LoVo (cell line): ENCODE results near the gene KRT32.
A peak's percentile ranks its signal among the peaks of the same experiment; 100 is the strongest.
"Not testable (repeated sequence)": the region's sequence is repeated elsewhere in the genome, so short reads cannot be mapped to it uniquely, and the experiment has no call there.

Experiments
- DNase-seq: peaks from one replicate; pipeline ENCODE4 v3.0.0-alpha.2; 2016; ENCODE audit warnings: low spot score

KRT32 gene

GRCh38 chr17:41464173-41464572 lies 3.0 kb downstream of the KRT32 start:
- DNase-seq: no peak

GRCh38 chr17:41463746-41464145 lies 3.4 kb downstream of the KRT32 start:
- no peak for DNase-seq

- no peak for DNase-seq
These were observed 4.5 kb downstream of the KRT32 start for GRCh38 chr17:41462705-41463104.

- no peak for DNase-seq
These were observed 9.5 kb downstream of the KRT32 start for GRCh38 chr17:41457676-41458075.

- DNase-seq: no peak
These were observed 11.0 kb downstream of the KRT32 start for GRCh38 chr17:41456204-41456603.

GRCh38 chr17:41455236-41455635 lies 11.9 kb downstream of the KRT32 start:
- no peak for DNase-seq

GRCh38 chr17:41453066-41453465 lies 14.1 kb downstream of the KRT32 start:
- DNase-seq: no peak

- DNase-seq: no peak
These were observed 14.9 kb downstream of the KRT32 start for GRCh38 chr17:41452281-41452680.

- peak; percentile 32 for DNase-seq
These were observed 15.9 kb downstream of the KRT32 start for GRCh38 chr17:41451154-41451728.

GRCh38 chr17:41449008-41449407 lies 18.2 kb downstream of the KRT32 start:
- no peak for DNase-seq

GRCh38 chr17:41448506-41448905 lies 18.7 kb downstream of the KRT32 start:
- no peak for DNase-seq

- no peak for DNase-seq
These were observed 20.4 kb downstream of the KRT32 start for GRCh38 chr17:41446806-41447205.

- DNase-seq: no peak
These were observed 22.5 kb downstream of the KRT32 start for GRCh38 chr17:41444640-41445039.

GRCh38 chr17:41444186-41444585 lies 23.0 kb downstream of the KRT32 start:
- no peak for DNase-seq

GRCh38 chr17:41442739-41443138 lies 24.4 kb downstream of the KRT32 start:
- no peak for DNase-seq

GRCh38 chr17:41440531-41441033 lies 26.6 kb downstream of the KRT32 start, which contains the start of gene KRT38:
Gene KRT38 (minus strand): TSS chr17:41440983. CDS start chr17:41440921, 62 bp downstream.
- no peak for DNase-seq

- DNase-seq: no peak
These were observed 27.8 kb downstream of the KRT32 start for GRCh38 chr17:41439375-41439774.

GRCh38 chr17:41437769-41438168 lies 29.4 kb downstream of the KRT32 start:
- no peak for DNase-seq

- no peak for DNase-seq
These were observed 29.9 kb downstream of the KRT32 start for GRCh38 chr17:41437254-41437653.

GRCh38 chr17:41434415-41434814 lies 32.8 kb downstream of the KRT32 start:
- DNase-seq: no peak

- DNase-seq: no peak
These were observed 33.2 kb downstream of the KRT32 start for GRCh38 chr17:41434005-41434404.

GRCh38 chr17:41433586-41433985 lies 33.6 kb downstream of the KRT32 start:
- no peak for DNase-seq

GRCh38 chr17:41430376-41430775 lies 36.8 kb downstream of the KRT32 start:
- not testable (repeated sequence) for DNase-seq

- DNase-seq: no peak
These were observed 37.5 kb downstream of the KRT32 start for GRCh38 chr17:41429667-41430066.
